Fibroblast of upper back skin (primary cell): ENCODE data around the gene RCOR1.

Source experiments
- DNase-seq: peaks from one replicate; pipeline ENCODE4 v3.0.0-alpha.2; 2013

The RCOR1 gene

GRCh38 chr14:102779084-102779462, 186.6 kb downstream of the RCOR1 start:
- no peak for DNase-seq

GRCh38 chr14:102779574-102780315, 187.3 kb downstream of the RCOR1 start:
- DNase-seq, result no peak
